GM19372 (cell line): ENCODE measurements around the gene OPRM1.
"Not testable (repeated sequence)": the region's sequence is repeated elsewhere in the genome, so short reads cannot be mapped to it uniquely, and the experiment has no call there.

Experiments used
- ATAC-seq: cut with Tn5 transposase; IDR thresholded peaks from one replicate; pipeline ENCODE4 v1.9.1; 2021; ENCODE audit warnings: mild to moderate bottlenecking, low read depth, moderate library complexity; ENCODE audit not compliant: unreplicated experiment

The OPRM1 gene

GRCh38 chr6:154078596-154078995, 39.6 kb downstream of the OPRM1 start:
- not testable (repeated sequence) for ATAC-seq

GRCh38 chr6:154080461-154081189, 41.6 kb downstream of the OPRM1 start:
- ATAC-seq: no peak

GRCh38 chr6:154086510-154086909, 47.5 kb downstream of the OPRM1 start:
- no peak for ATAC-seq

GRCh38 chr6:154092326-154092962, 53.4 kb downstream of the OPRM1 start:
- ATAC-seq: no peak

GRCh38 chr6:154093231-154094044, 54.4 kb downstream of the OPRM1 start:
- ATAC-seq: no peak

- no peak for ATAC-seq
Measured at GRCh38 chr6:154095571-154095970, 56.5 kb downstream of the OPRM1 start.

- ATAC-seq: no peak
Measured at GRCh38 chr6:154096316-154096715, 57.3 kb downstream of the OPRM1 start.

GRCh38 chr6:154096834-154097233, 57.8 kb downstream of the OPRM1 start:
- ATAC-seq: no peak

GRCh38 chr6:154099211-154099610, 60.2 kb downstream of the OPRM1 start:
- no peak for ATAC-seq

GRCh38 chr6:154106251-154106650, 67.2 kb downstream of the OPRM1 start:
- no peak for ATAC-seq

- no peak for ATAC-seq
Measured at GRCh38 chr6:154111025-154111424, 72.0 kb downstream of the OPRM1 start.

- no peak for ATAC-seq
Measured at GRCh38 chr6:154112181-154112809, 73.3 kb downstream of the OPRM1 start.

- ATAC-seq: no peak
Measured at GRCh38 chr6:154113392-154113791, 74.4 kb downstream of the OPRM1 start.

GRCh38 chr6:154117485-154117884, 78.4 kb downstream of the OPRM1 start:
- no peak for ATAC-seq

- no peak for ATAC-seq
Measured at GRCh38 chr6:154122195-154122925, 83.3 kb downstream of the OPRM1 start.

GRCh38 chr6:154123155-154123956, 84.3 kb downstream of the OPRM1 start:
- ATAC-seq: no peak

GRCh38 chr6:154125421-154125820, 86.4 kb downstream of the OPRM1 start:
- ATAC-seq: no peak

- ATAC-seq: no peak
Measured at GRCh38 chr6:154127657-154128056, 88.6 kb downstream of the OPRM1 start.

GRCh38 chr6:154134471-154135147, 95.6 kb downstream of the OPRM1 start:
- ATAC-seq: no peak
